HepG2 (cell line): ENCODE results near the gene EXOC6B. TPM values are rescaled to one million over a fixed set of nuclear protein-coding genes. Genes with fewer than 3 reads are reported as not detected.
A peak's percentile ranks its signal among the peaks of the same experiment; 100 is the strongest.

ENCODE experiments used
- JDP2 ChIP-seq: sonication (generic); formaldehyde crosslinking; IDR thresholded peaks from 2 replicates; pipeline ENCODE4 v1.8.1; 2022; ENCODE audit warnings: missing genetic modification reagents, borderline replicate concordance
- KMT2A ChIP-seq: sonication (generic); formaldehyde crosslinking; IDR thresholded peaks from 2 replicates; pipeline ENCODE4 v1.4.0; 2020; ENCODE audit warnings: missing genetic modification reagents
- MXI1 ChIP-seq: IDR thresholded peaks from 3 replicates; pipeline ENCODE4 v1.6.1; 2012; ENCODE audit warnings: low read depth, low read length, inconsistent platforms, borderline replicate concordance
- PRMT3 ChIP-seq: sonication (generic); formaldehyde crosslinking; IDR thresholded peaks from 2 replicates; pipeline ENCODE4 v1.8.1; 2022; ENCODE audit warnings: low read depth, mild to moderate bottlenecking, moderate library complexity, missing genetic modification reagents, borderline replicate concordance
- SALL2 ChIP-seq: sonication (generic); formaldehyde crosslinking; IDR thresholded peaks from 2 replicates; pipeline ENCODE4 v1.8.1; 2023; ENCODE audit warnings: mild to moderate bottlenecking, missing genetic modification reagents, inconsistent platforms
- SETDB1 ChIP-seq: sonication (generic); formaldehyde crosslinking; IDR thresholded peaks from 2 replicates; pipeline ENCODE4 v1.5.1; 2020; ENCODE audit warnings: missing genetic modification reagents, mild to moderate bottlenecking, borderline replicate concordance
- SPEN ChIP-seq: sonication (generic); formaldehyde crosslinking; IDR thresholded peaks from 2 replicates; pipeline ENCODE4 v1.5.1; 2020; ENCODE audit warnings: low read depth, mild to moderate bottlenecking, missing genetic modification reagents
- ZNF136 ChIP-seq: sonication (generic); formaldehyde crosslinking; IDR thresholded peaks from 2 replicates; pipeline ENCODE4 v1.8.1; 2022; ENCODE audit warnings: low read depth, mild to moderate bottlenecking, moderate library complexity, missing genetic modification reagents
- ZNF282 ChIP-seq: fragments of 450-650 bp; IDR thresholded peaks from 2 replicates; pipeline ENCODE4 v1.6.1; 2018; ENCODE audit not compliant: partially characterized antibody
- ZNF563 ChIP-seq: sonication (generic); formaldehyde crosslinking; IDR thresholded peaks from 2 replicates; pipeline ENCODE4 v1.8.0; 2022; ENCODE audit warnings: mild to moderate bottlenecking, moderate library complexity, missing genetic modification reagents
- ZNF589 ChIP-seq: sonication (generic); formaldehyde crosslinking; conservative IDR thresholded peaks from 2 replicates; pipeline ENCODE4 v1.8.0; 2022; ENCODE audit warnings: mild to moderate bottlenecking, moderate library complexity, missing genetic modification reagents
- ZNF782 ChIP-seq: sonication (generic); formaldehyde crosslinking; IDR thresholded peaks from 2 replicates; pipeline ENCODE4 v1.4.0; 2020; ENCODE audit warnings: missing genetic modification reagents, mild to moderate bottlenecking, borderline replicate concordance
- polyA plus RNA-seq, 8 experiments: library from polyadenylated mRNA; depleted of rRNA in 3 of 8; stranded (reverse) in 7 of 8; unstranded in 1 of 8; fragments of >200 nt; fragmentation: Illumina TruSeq in 4 of 8; extraction: Trizol in 4 of 8; gene quantifications; 2 replicates each; pipeline versions ENCODE4 v1.2.1 to v1.2.3, GENCODE V29; 2011 to 2016; ENCODE audit warnings: low read depth in 4 of 8, missing spikeins in 1 of 8, mixed read lengths in 1 of 8; ENCODE audit not compliant: insufficient read depth in 1 of 8
- total RNA-seq, 5 experiments: library from RNA; depleted of rRNA; stranded (reverse); fragments of >200 nt; fragmentation: Illumina TruSeq; extraction: Trizol; gene quantifications; 2 replicates each; pipeline ENCODE4 v1.2.3, GENCODE V29; 2016; ENCODE audit warnings: low read depth in 1 of 5
- TF ChIP-seq, protein P1 (sequence below): sonication (generic); formaldehyde crosslinking; IDR thresholded peaks from 2 replicates; pipeline ENCODE4 v1.5.1; 2020; ENCODE audit warnings: missing genetic modification reagents, mild to moderate bottlenecking, borderline replicate concordance
- TF ChIP-seq, protein P2 (sequence below): sonication (generic); formaldehyde crosslinking; IDR thresholded peaks from 2 replicates; pipeline ENCODE4 v1.8.1; 2023; ENCODE audit warnings: missing genetic modification reagents, mild to moderate bottlenecking, borderline replicate concordance
- TF ChIP-seq, protein P3 (sequence below): sonication (generic); formaldehyde crosslinking; IDR thresholded peaks from 2 replicates; pipeline ENCODE4 v1.5.1; 2020; ENCODE audit warnings: mild to moderate bottlenecking, missing genetic modification reagents, borderline replicate concordance
- TF ChIP-seq, protein P4 (sequence below): sonication (generic); formaldehyde crosslinking; IDR thresholded peaks from 2 replicates; pipeline ENCODE4 v1.4.0; 2020; ENCODE audit warnings: mild to moderate bottlenecking, missing genetic modification reagents
- TF ChIP-seq, protein P5 (sequence below): sonication (generic); formaldehyde crosslinking; IDR thresholded peaks from 2 replicates; pipeline ENCODE4 v1.9.0; 2021; ENCODE audit warnings: missing genetic modification reagents, mild to moderate bottlenecking, borderline replicate concordance

The EXOC6B gene
- total and polyA plus RNA-seq, 2 of the 13 experiments (the other 11 are each of a cell fraction or from before 2014, with no cell fraction given), result 9.1 to 15.9 TPM

DNA sequence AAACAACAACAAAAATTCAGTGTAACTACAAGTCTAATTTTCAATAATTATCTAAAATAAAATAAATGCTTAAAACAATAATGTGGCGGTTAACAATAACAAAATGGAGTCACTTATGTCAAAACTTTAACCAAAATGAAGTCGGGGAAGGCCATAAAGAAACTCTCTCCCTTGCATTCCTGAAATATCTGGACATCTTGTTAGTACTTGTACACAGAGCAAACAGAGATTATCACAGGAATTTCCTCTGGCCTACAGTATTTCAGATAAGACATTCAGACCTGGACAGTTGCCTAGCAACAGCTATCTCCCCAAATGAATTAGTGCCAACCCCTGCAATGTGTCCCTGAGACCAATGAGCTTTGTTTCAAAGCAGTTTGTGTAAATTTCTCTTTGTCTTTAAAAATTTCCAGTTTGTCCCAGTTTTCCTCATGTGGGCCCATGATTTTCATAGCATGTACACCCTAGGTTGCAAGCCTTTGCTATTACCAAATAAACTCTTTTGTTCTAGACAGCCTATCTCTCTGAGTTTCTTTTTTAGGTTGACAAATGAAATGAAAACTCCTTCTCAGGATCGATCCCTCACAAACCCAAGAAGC is 68.6 kb downstream of the EXOC6B start (continued):
- TF ChIP-seq ZNF589 (CRISPR knock-in tag) (no peak), PRMT3 (no peak), JDP2 (CRISPR knock-in tag) (no peak), ZNF782 (CRISPR knock-in tag) (no peak), KMT2A (CRISPR knock-in tag) (peak; percentile 40; the same call in 1 of the 2 replicates), SALL2 (CRISPR knock-in tag) (no peak), ZNF282 (no peak), ZNF563 (CRISPR knock-in tag) (no peak), ZNF136 (CRISPR knock-in tag) (no peak), SETDB1 (CRISPR knock-in tag) (no peak), SPEN (CRISPR knock-in tag) (no peak), MXI1 (peak; percentile 41; the same call in 1 of the 3 replicates)
- TF ChIP-seq, protein P1, sequence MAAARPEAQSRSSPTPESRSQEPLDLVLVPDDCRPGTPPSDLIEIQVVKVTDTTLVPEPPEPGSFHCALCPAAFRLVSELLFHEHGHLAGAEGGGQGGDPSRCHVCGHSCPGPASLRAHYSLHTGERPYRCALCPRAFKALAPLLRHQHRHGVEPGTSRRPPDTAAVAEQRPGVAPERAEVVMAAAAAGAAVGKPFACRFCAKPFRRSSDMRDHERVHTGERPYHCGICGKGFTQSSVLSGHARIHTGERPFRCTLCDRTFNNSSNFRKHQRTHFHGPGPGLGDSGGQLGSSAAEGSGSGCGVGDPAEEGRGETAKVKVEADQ (CRISPR knock-in tag), result no peak
- TF ChIP-seq, protein P2, sequence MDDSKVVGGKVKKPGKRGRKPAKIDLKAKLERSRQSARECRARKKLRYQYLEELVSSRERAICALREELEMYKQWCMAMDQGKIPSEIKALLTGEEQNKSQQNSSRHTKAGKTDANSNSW (CRISPR knock-in tag), result no peak
- TF ChIP-seq, protein P3, sequence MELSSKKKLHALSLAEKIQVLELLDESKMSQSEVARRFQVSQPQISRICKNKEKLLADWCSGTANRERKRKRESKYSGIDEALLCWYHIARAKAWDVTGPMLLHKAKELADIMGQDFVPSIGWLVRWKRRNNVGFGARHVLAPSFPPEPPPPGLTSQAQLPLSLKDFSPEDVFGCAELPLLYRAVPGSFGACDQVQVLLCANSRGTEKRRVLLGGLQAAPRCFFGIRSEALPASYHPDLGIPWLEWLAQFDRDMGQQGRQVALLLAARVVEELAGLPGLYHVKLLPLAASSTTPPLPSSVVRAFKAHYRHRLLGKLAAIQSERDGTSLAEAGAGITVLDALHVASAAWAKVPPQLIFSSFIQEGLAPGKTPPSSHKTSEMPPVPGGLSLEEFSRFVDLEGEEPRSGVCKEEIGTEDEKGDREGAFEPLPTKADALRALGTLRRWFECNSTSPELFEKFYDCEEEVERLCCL (CRISPR knock-in tag), result no peak
- TF ChIP-seq, protein P4, sequence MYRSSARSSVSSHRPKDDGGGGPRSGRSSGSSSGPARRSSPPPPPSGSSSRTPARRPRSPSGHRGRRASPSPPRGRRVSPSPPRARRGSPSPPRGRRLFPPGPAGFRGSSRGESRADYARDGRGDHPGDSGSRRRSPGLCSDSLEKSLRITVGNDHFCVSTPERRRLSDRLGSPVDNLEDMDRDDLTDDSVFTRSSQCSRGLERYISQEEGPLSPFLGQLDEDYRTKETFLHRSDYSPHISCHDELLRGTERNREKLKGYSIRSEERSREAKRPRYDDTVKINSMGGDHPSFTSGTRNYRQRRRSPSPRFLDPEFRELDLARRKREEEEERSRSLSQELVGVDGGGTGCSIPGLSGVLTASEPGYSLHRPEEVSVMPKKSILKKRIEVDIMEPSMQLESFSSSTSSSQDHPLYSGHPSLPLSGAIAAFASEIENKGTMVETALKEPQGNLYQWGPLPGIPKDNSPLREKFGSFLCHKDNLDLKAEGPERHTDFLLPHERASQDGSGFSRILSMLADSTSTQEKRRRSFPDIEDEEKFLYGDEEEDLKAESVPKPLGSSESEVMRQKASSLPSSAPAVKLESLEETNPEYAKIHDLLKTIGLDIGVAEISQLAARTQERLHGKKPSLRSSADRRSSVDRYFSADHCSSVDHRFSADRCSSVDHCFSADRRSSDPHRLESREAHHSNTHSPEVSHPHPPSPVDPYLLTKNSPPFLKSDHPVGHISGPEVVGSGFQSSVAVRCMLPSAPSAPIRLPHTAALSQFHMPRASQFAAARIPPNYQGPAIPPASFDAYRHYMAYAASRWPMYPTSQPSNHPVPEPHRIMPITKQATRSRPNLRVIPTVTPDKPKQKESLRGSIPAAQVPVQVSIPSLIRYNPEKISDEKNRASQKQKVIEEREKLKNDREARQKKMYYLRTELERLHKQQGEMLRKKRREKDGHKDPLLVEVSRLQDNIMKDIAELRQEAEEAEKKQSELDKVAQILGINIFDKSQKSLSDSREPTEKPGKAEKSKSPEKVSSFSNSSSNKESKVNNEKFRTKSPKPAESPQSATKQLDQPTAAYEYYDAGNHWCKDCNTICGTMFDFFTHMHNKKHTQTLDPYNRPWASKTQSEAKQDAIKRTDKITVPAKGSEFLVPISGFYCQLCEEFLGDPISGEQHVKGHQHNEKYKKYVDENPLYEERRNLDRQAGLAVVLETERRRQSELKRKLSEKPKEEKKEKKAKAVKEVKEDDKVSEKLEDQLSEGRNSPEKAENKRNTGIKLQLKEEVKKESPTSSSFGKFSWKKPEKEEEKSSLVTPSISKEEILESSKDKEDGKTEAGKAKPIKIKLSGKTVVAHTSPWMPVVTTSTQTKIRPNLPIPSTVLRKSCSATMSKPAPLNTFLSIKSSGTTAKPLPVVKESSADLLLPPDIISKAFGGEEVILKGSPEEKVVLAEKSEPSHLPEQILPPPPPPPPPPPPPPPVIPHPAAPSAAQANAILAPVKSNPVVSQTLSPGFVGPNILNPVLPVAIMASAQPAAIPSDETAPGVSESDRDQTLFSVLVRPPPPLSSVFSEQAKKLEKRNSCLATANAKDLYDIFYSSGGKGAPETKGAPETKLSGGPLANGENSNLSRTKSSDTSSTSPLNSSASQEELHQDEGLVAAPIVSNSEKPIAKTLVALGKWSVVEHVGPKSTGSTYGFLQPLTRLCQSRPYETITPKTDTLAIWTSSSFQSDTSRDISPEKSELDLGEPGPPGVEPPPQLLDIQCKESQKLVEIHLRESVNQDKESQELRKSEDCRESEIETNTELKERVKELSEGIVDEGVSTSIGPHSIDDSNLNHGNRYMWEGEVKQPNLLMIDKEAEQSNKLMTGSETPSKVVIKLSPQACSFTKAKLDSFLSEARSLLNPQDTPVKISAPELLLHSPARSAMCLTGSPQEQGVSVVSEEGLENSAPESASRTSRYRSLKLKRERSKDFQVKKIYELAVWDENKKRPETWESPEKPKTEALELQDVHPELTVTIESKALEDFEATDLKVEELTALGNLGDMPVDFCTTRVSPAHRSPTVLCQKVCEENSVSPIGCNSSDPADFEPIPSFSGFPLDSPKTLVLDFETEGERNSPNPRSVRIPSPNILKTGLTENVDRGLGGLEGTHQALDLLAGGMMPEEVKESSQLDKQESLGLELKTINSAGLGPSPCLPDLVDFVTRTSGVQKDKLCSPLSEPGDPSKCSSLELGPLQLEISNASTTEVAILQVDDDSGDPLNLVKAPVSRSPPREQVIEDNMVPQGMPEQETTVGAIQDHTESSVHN (CRISPR knock-in tag), result no peak
- TF ChIP-seq, protein P5, sequence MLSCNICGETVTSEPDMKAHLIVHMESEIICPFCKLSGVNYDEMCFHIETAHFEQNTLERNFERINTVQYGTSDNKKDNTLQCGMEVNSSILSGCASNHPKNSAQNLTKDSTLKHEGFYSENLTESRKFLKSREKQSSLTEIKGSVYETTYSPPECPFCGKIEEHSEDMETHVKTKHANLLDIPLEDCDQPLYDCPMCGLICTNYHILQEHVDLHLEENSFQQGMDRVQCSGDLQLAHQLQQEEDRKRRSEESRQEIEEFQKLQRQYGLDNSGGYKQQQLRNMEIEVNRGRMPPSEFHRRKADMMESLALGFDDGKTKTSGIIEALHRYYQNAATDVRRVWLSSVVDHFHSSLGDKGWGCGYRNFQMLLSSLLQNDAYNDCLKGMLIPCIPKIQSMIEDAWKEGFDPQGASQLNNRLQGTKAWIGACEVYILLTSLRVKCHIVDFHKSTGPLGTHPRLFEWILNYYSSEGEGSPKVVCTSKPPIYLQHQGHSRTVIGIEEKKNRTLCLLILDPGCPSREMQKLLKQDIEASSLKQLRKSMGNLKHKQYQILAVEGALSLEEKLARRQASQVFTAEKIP (CRISPR knock-in tag), result no peak
